Natural killer cell (primary cell): ENCODE data around the gene IL1RN. TPM values are rescaled to one million over a fixed set of nuclear protein-coding genes. Genes with fewer than 3 reads are reported as not detected.

Source experiments
- ATAC-seq, 3 donors: fragments of 150-1000 bp in 2 of 3; fragments of 200-7000 bp in 1 of 3; cut with Tn5 transposase; 1 replicate in 1 of 3; 2 replicates in 2 of 3; pipeline ENCODE4 v1.10.0; 2021; ENCODE audit warnings: mild to moderate bottlenecking in 2 of 3, moderate library complexity in 2 of 3
- DNase-seq, 2 donors: peaks; one replicate each; pipeline versions ENCODE4 v3.0.0 to v3.0.0-alpha.2; 2013 to 2021; ENCODE audit warnings: mixed read lengths in 1 of 2
- H3K27ac ChIP-seq: one replicate; pipeline ENCODE4 v1.5.1; 2013; ENCODE audit warnings: mild to moderate bottlenecking, low read length
- H3K27me3 ChIP-seq: one replicate; pipeline ENCODE4 v1.6.1; 2013; ENCODE audit warnings: low read length; ENCODE audit not compliant: control insufficient read depth, insufficient read depth
- H3K36me3 ChIP-seq: one replicate; pipeline ENCODE4 v1.6.1; 2013; ENCODE audit warnings: low read length; ENCODE audit not compliant: control insufficient read depth, insufficient read depth
- H3K4me1 ChIP-seq: one replicate; pipeline ENCODE4 v1.6.1; 2013; ENCODE audit warnings: low read length; ENCODE audit not compliant: control insufficient read depth, insufficient read depth
- H3K4me3 ChIP-seq: one replicate; pipeline ENCODE4 v1.5.1; 2013; ENCODE audit warnings: low read length
- H3K9me3 ChIP-seq: one replicate; pipeline ENCODE4 v1.6.1; 2013; ENCODE audit warnings: low read length; ENCODE audit not compliant: control insufficient read depth, insufficient read depth
- H3K27ac Mint-ChIP-seq, 2 donors: one replicate each; pipeline ENCODE4 v1.8.0; 2022; ENCODE audit warnings: mild to moderate bottlenecking in 2 of 2, mixed read lengths in 2 of 2, moderate library complexity in 1 of 2
- H3K27me3 Mint-ChIP-seq, 2 donors: one replicate each; pipeline ENCODE4 v1.8.0; 2022; ENCODE audit warnings: low read depth in 2 of 2, mixed read lengths in 2 of 2
- H3K36me3 Mint-ChIP-seq: one replicate; pipeline ENCODE4 v1.8.0; 2022; ENCODE audit warnings: mixed read lengths
- H3K4me1 Mint-ChIP-seq, 2 donors: one replicate each; pipeline ENCODE4 v1.8.0; 2022; ENCODE audit warnings: mixed read lengths in 2 of 2
- H3K4me3 Mint-ChIP-seq: one replicate; pipeline ENCODE4 v1.8.0; 2022; ENCODE audit warnings: mild to moderate bottlenecking, moderate library complexity, mixed read lengths
- H3K9me3 Mint-ChIP-seq, 2 donors: one replicate each; pipeline ENCODE4 v1.8.0; 2022; ENCODE audit warnings: mixed read lengths in 2 of 2
- CTCF ChIP-seq: fragments of 200-600 bp; IDR thresholded peaks from one replicate; pipeline ENCODE4 v1.8.0; 2022; ENCODE audit warnings: antibody characterized with exemption
- whole genome bisulfite sequencing: methylation state at CpG from one replicate; pipeline ENCODE4 v1.1.7; 2013; ENCODE audit warnings: missing lambda C conversion rate; ENCODE audit not compliant: insufficient coverage; 5-methylcytosine and 5-hydroxymethylcytosine counted together
- intact Hi-C: fragments of 100-400 bp; cut with micrococcal nuclease; formaldehyde crosslinking; loops from one replicate; pipeline ENCODE4 v1.14.2; 2022
- total RNA-seq, 4 donors: library from RNA; stranded (reverse); fragments of 120-200 nt in 1 of 4; gene quantifications; one replicate each; pipeline versions ENCODE4 v1.2.3 to v1.2.4, GENCODE V29; 2013 to 2022

The IL1RN gene
- total RNA-seq, 3 donors from 2014 or later (not counting 1 experiment from before 2014, with no cell fraction given) = 0.52 to 36.6 (median 0.91) TPM

DNA sequence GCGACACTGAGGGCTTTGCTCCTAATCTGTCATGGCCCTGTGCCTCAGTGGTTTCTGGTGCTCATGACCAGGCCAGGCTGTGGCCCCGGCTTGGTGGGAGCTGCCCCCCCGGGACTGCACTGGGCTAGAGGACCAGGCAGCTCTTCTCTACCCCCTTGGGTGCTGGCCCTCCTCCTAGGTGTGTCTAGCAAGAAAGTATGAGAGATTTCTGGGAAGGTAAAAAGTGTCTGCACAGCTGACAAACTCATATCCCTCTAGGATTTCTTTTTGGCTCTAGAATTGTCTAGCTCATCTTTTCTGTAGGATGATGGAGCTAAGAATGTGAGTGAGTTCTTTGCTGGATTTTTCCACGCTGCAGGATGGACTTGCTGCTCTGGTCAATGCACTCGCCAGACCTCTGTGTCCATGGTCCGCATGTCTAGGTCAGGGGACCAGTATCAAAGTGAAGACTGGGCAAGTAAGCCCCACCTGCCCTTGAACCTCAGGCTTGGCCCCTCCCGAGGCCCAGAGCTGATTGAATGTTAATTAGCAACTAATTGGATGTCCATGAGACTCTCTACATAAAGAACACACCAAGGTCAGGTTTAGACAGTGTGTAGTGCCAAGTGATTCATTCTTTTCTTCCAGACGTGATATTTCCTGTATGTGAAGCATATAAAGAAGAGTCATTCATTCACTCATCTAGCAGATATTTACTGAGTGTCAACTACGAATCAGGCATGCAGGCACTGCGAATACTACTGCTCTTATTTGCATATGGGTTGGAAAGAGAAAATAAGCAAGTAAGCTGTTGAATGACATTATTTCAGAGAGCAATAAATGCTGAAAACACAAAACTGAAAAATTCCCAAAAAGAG lies 30.7 kb downstream of the IL1RN start:
- intact Hi-C loops = no loop called here
- Mint-ChIP-seq H3K36me3 (no peaks in the 10 kb centered on the region), H3K27me3 (no peaks in the 10 kb centered on the region), H3K4me1 (peaks cover 15 to 18% of the 10 kb centered on the region in 2 donors), H3K4me3 (peak overlapping the region; percentile 90), H3K9me3 (no peaks in the 10 kb centered on the region), H3K27ac (peak overlapping the region; percentile 53 to 68)
- Histone ChIP-seq H3K36me3 (no peaks in the 10 kb centered on the region), H3K27me3 (no peaks in the 10 kb centered on the region), H3K9me3 (no peaks in the 10 kb centered on the region), H3K27ac (no peak overlapping the region), H3K4me1 (peaks cover 11% of the 10 kb centered on the region), H3K4me3 (peak overlapping the region; percentile 62)
- no peak for TF ChIP-seq CTCF
- peak in 1 of 3 donors; percentile 34 for ATAC-seq
- DNase-seq = no peak
- WGBS = 56% methylated on average over 9 of the region's 10 CpGs

GRCh38 chr2:113158884-113159553 lies 31.6 kb downstream of the IL1RN start:
- H3K27ac Mint-ChIP-seq = peak overlapping the region in 1 of 2 donors; percentile 68
- intact Hi-C loops = no loop called here

DNA sequence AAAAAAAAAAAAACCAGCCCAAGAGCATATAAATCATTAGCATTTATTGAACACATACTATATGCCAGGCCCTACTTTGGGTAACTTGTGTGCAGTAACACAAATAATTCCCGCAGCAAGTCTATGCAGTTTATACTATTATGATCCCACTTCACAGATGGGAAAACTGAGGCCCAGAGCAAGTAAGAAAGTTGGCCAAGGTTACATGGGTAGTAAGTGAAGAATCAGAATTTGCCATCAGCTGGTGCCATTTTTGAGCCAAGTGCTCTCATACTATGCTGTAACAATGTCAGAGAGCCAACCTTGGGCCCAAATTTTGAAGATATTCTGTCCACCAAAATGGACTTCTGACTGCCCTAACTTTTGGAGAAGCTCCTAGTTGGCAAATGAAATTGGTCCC lies 32.9 kb downstream of the IL1RN start:
- Mint-ChIP-seq H3K4me3 (no peak overlapping the region), H3K27me3 (no peaks in the 10 kb centered on the region), H3K4me1 (peaks cover 15 to 26% of the 10 kb centered on the region in 2 donors), H3K27ac (no peak overlapping the region), H3K36me3 (no peaks in the 10 kb centered on the region), H3K9me3 (no peaks in the 10 kb centered on the region)
- no peak for ATAC-seq
- no peak for DNase-seq
- no peaks in the 10 kb centered on the region for H3K27me3 ChIP-seq
- peaks cover 11% of the 10 kb centered on the region for H3K4me1 ChIP-seq
- no peak for TF ChIP-seq CTCF
- H3K36me3 ChIP-seq = no peaks in the 10 kb centered on the region
- intact Hi-C loops = no loop called here
- no peak overlapping the region for H3K27ac ChIP-seq
- H3K9me3 ChIP-seq = no peaks in the 10 kb centered on the region
- 89% methylated on average over 1 of the region's 1 CpG for WGBS
- H3K4me3 ChIP-seq = no peak overlapping the region

More at GRCh38 chr2:113158884-113159553, 31.6 kb downstream of the IL1RN start:
- DNase-seq (no peak), ATAC-seq (no peak)
- Mint-ChIP-seq H3K9me3 (no peaks in the 10 kb centered on the region), H3K4me3 (no peak overlapping the region), H3K4me1 (peaks cover 15 to 18% of the 10 kb centered on the region in 2 donors), H3K27me3 (no peaks in the 10 kb centered on the region), H3K36me3 (no peaks in the 10 kb centered on the region)
- Histone ChIP-seq H3K4me3 (no peak overlapping the region), H3K36me3 (no peaks in the 10 kb centered on the region), H3K27ac (no peak overlapping the region), H3K27me3 (no peaks in the 10 kb centered on the region), H3K4me1 (peaks cover 11% of the 10 kb centered on the region), H3K9me3 (no peaks in the 10 kb centered on the region)
- WGBS = 98% methylated on average over 4 of the region's 4 CpGs
- TF ChIP-seq CTCF = no peak
